GM12878 (cell line): Measurements from ENCODE around the gene RAB22A. TPM values are rescaled to one million over a fixed set of nuclear protein-coding genes. Genes with fewer than 3 reads are reported as not detected.

Source experiments
- ATAC-seq: fragments of 200-7000 bp; cut with Tn5 transposase; 3 replicates; pipeline ENCODE4 v1.9.1; 2020; ENCODE audit warnings: mild to moderate bottlenecking, moderate library complexity
- BruUV-seq: library from RNA; stranded (reverse); fragments of 400-500 nt; replicated peaks from 2 replicates; lab custom pipeline; 2021; lab: Mats Ljungman, UMichigan
- CTCF ChIA-PET: fragments of 300-600 bp; sonication (Branson Sonifier 250); formaldehyde crosslinking; extraction: SDS; loops from one replicate; lab custom pipeline; 2021; ENCODE audit warnings: inconsistent platforms; lab: Yijun Ruan, JAX
- POLR2A ChIA-PET: fragments of 350-600 bp; formaldehyde crosslinking; extraction: SDS; loops from one replicate; lab custom pipeline; 2021; ENCODE audit warnings: inconsistent platforms; lab: Charles Lee
- RAD21 ChIA-PET: fragments of 300-600 bp; sonication (Branson Sonifier 250); formaldehyde crosslinking; loops from one replicate; lab custom pipeline; 2023; ENCODE audit warnings: antibody characterized with exemption; ENCODE audit not compliant: unreplicated experiment; lab: Charles Lee
- SMC1A ChIA-PET: fragments of 300-600 bp; sonication (Branson Sonifier 250); formaldehyde crosslinking; loops from one replicate; lab custom pipeline; 2023; ENCODE audit not compliant: unreplicated experiment, uncharacterized antibody; lab: Charles Lee
- DNase-seq: peaks from one replicate; pipeline ENCODE4 v3.0.0-alpha.2; 2011; ENCODE audit warnings: low read depth, low spot score
- FAIRE-seq: peaks from 3 replicates; lab custom pipeline; 2011; peaks lifted over from hg19 to GRCh38; lab: Jason Lieb, UNC
- H2AFZ ChIP-seq: 2 replicates; pipeline ENCODE4 v1.6.0; 2011; ENCODE audit warnings: low read depth, low read length, control low read depth; ENCODE audit not compliant: control insufficient read depth
- H3K27ac ChIP-seq: 2 replicates; pipeline ENCODE4 v1.5.1; 2011; ENCODE audit warnings: control low read depth; ENCODE audit not compliant: control insufficient read depth, insufficient read depth
- H3K27me3 ChIP-seq, 2 experiments: replicated peaks in 1 of 2; 2 replicates each; pipeline versions ENCODE4 v1.6.0 to v1.6.1; 2011; ENCODE audit warnings: low read length in 1 of 2; ENCODE audit not compliant: control insufficient read depth in 2 of 2, insufficient read depth in 2 of 2
- H3K36me3 ChIP-seq, 2 experiments: 2 replicates each; pipeline ENCODE4 v1.5.1; 2011; ENCODE audit warnings: low read length in 1 of 2; ENCODE audit not compliant: control insufficient read depth in 2 of 2, insufficient read depth in 2 of 2
- H3K4me1 ChIP-seq: 2 replicates; pipeline ENCODE4 v1.6.1; 2011; ENCODE audit warnings: mild to moderate bottlenecking, low read length, moderate library complexity, mixed read lengths; ENCODE audit not compliant: control insufficient read depth, insufficient read depth
- H3K4me2 ChIP-seq: 2 replicates; pipeline ENCODE4 v1.6.0; 2011; ENCODE audit warnings: control low read depth; ENCODE audit not compliant: control insufficient read depth, insufficient read depth
- H3K4me3 ChIP-seq: fragments of 200-600 bp; sonication (generic); 2 replicates; pipeline ENCODE4 v1.5.1; 2016
- H3K79me2 ChIP-seq: 2 replicates; pipeline ENCODE4 v1.6.0; 2011; ENCODE audit warnings: low read length; ENCODE audit not compliant: control insufficient read depth, insufficient read depth
- H3K9ac ChIP-seq: 2 replicates; pipeline ENCODE4 v1.8.0; 2011; ENCODE audit warnings: low read length, control low read depth, mixed read lengths; ENCODE audit not compliant: control insufficient read depth, insufficient read depth
- H3K9me3 ChIP-seq: replicated peaks from 3 replicates; pipeline ENCODE4 v1.5.1; 2011; ENCODE audit warnings: mild to moderate bottlenecking, low read length; ENCODE audit not compliant: control insufficient read depth, insufficient read depth
- H4K20me1 ChIP-seq: 2 replicates; pipeline ENCODE4 v1.6.0; 2011; ENCODE audit not compliant: control insufficient read depth, insufficient read depth
- CBX3 ChIP-seq: fragments of 200-600 bp; sonication (generic); IDR thresholded peaks from 2 replicates; pipeline ENCODE4 v1.6.1; 2016; ENCODE audit warnings: low read depth, borderline replicate concordance
- GATAD2B ChIP-seq: fragments of 450-650 bp; conservative IDR thresholded peaks from 2 replicates; pipeline ENCODE4 v1.6.1; 2017; ENCODE audit warnings: low read depth, mild to moderate bottlenecking, moderate library complexity
- NFYA ChIP-seq: IDR thresholded peaks from 2 replicates; pipeline ENCODE4 v1.6.1; 2011; ENCODE audit warnings: low read depth, mild to moderate bottlenecking, low read length, improper control_type of control experiment, borderline replicate concordance
- NKRF ChIP-seq: fragments of 450-650 bp; conservative IDR thresholded peaks from 2 replicates; pipeline ENCODE4 v1.6.1; 2017; ENCODE audit warnings: mild to moderate bottlenecking, moderate library complexity
- PML ChIP-seq: IDR thresholded peaks from 2 replicates; pipeline ENCODE4 v1.6.1; 2012; ENCODE audit warnings: low read length, inconsistent platforms
- SIN3A ChIP-seq: IDR thresholded peaks from 2 replicates; pipeline ENCODE4 v1.6.1; 2012; ENCODE audit warnings: low read depth, low read length, improper control_type of control experiment
- YBX1 ChIP-seq: fragments of 450-650 bp; IDR thresholded peaks from 2 replicates; pipeline ENCODE4 v1.6.1; 2016; ENCODE audit warnings: antibody characterized with exemption
- WGBS: methylation state at CpG from one replicate; pipeline ENCODE4 v1.1.6; 2016; ENCODE audit warnings: low lambda C conversion rate; ENCODE audit not compliant: insufficient replicate concordance, insufficient coverage; ENCODE audit errors: missing lambda C conversion rate; 5-methylcytosine and 5-hydroxymethylcytosine counted together
- in situ Hi-C: fragments of 300-500 bp; cut with MboI; formaldehyde crosslinking; loops from 9 replicates; pipeline ENCODE4 v1.14.3; 2018; ENCODE audit warnings: mixed read lengths
- intact Hi-C: fragments of 100-400 bp; cut with micrococcal nuclease; formaldehyde crosslinking; loops from one replicate; pipeline ENCODE4 v1.14.2; 2022; ENCODE audit not compliant: unreplicated experiment
- polyA plus RNA-seq, 11 experiments: library from polyadenylated mRNA; depleted of rRNA in 4 of 11; unstranded in 6 of 11; stranded (reverse) in 5 of 11; fragments of >200 nt; fragmentation: Nextera tagmentation in 4 of 11; fragmentation: Illumina TruSeq in 1 of 11; extraction: Ambion mirVana in 4 of 11; extraction: Trizol in 1 of 11; gene quantifications; 1 replicate in 1 of 11; 2 replicates in 10 of 11; pipeline versions ENCODE4 v1.2.1 to v1.2.3, GENCODE V29; 2011 to 2016; ENCODE audit warnings: inconsistent platforms in 2 of 11, missing spikeins in 2 of 11, low read depth in 1 of 11
- total RNA-seq, 4 experiments: library from RNA; depleted of rRNA in 3 of 4; stranded (reverse); fragments of >200 nt in 3 of 4; fragmentation: Illumina TruSeq in 1 of 4; extraction: Trizol in 1 of 4; gene quantifications; 2 replicates each; pipeline versions ENCODE4 v1.2.1 to v1.2.3, GENCODE V29; 2013 to 2021

Gene RAB22A
- total and polyA plus RNA-seq, 10 of the 15 experiments (the other 5 are each of a cell fraction or from before 2014, with no cell fraction given): 2.7 to 12.0 (median 10.0) TPM

GRCh38 chr20:58268421-58268821, 41.1 kb upstream of the RAB22A start:
- ATAC-seq: no peak
- POLR2A ChIA-PET: no interaction called here
- WGBS: 95% methylated on average over 7 of the region's 7 CpGs
- CTCF ChIA-PET: no interaction called here
- no peaks in the 10 kb centered on the region for H3K79me2 ChIP-seq
- no peak overlapping the region for H3K9ac ChIP-seq
- RAD21 ChIA-PET: no interaction called here
- no peak for FAIRE-seq
- no peak overlapping the region for H3K27ac ChIP-seq
- no peaks in the 10 kb centered on the region for H4K20me1 ChIP-seq
- no peaks in the 10 kb centered on the region for H3K27me3 ChIP-seq
- intact Hi-C loops (no loop called here), in situ Hi-C loops (no loop called here)
- H3K4me2 ChIP-seq: no peak overlapping the region
- SMC1A ChIA-PET: no interaction called here
- DNase-seq: no peak
- H3K9me3 ChIP-seq: no peaks in the 10 kb centered on the region
- no TSS peak for BruUV-seq
- H3K4me3 ChIP-seq: no peak overlapping the region
- no peak overlapping the region for H2AFZ ChIP-seq
- H3K36me3 ChIP-seq: peaks cover 2 to 13% of the 10 kb centered on the region in 2 experiments
- TF ChIP-seq CBX3: no peak
- TF ChIP-seq PML: no peak
- TF ChIP-seq GATAD2B: no peak
- TF ChIP-seq SIN3A: no peak
- no peaks in the 10 kb centered on the region for H3K4me1 ChIP-seq

DNA sequence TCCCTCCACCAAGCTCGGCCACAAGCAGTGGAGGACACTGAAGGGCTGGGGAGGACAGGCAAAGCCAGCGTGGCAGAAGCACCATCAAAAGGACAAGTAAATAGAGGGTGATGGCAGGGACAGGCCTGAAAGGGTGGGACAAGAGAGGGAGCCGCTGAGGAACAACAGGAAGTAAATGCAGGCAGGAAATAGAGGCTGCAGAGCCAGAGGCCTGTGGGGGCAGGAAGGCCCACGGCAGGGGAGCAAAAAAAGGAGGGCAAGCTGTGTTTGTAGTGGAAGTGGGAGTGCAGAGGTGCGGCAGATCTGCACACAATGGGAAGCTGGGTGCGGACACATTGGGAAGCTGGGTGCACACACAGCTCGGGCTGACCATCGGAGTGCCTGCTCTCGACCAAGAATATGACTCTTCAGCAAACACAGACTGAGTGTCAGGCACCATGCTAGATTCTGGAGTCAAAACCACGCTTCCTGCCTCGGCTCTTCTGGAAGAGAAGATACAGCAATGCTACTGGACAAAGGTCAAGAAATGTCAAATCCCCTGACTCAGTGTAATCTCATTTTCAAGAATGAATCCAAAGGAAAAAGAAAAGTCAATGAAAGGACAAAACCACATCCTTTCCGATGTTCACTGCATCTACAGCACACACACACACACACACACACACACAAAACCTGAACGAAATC, 40.4 kb upstream of the RAB22A start:
- no peaks in the 10 kb centered on the region for H3K9me3 ChIP-seq
- in situ Hi-C loops (no loop called here), intact Hi-C loops (no loop called here)
- DNase-seq: no peak
- H3K79me2 ChIP-seq: no peaks in the 10 kb centered on the region
- peaks cover 2 to 13% of the 10 kb centered on the region in 2 experiments for H3K36me3 ChIP-seq
- ChIA-PET SMC1A (no interaction called here), CTCF (no interaction called here), POLR2A (no interaction called here), RAD21 (no interaction called here)
- no peak overlapping the region for H3K9ac ChIP-seq
- no peak overlapping the region for H2AFZ ChIP-seq
- FAIRE-seq: no peak
- no peak for ATAC-seq
- 89% methylated on average over 13 of the region's 13 CpGs for WGBS
- H3K4me1 ChIP-seq: no peaks in the 10 kb centered on the region
- H3K27me3 ChIP-seq: no peaks in the 10 kb centered on the region
- no peak overlapping the region for H3K4me3 ChIP-seq
- no peaks in the 10 kb centered on the region for H4K20me1 ChIP-seq
- TF ChIP-seq YBX1 (no peak), NKRF (no peak), NFYA (no peak)
- H3K4me2 ChIP-seq: no peak overlapping the region
- no TSS peak for BruUV-seq
- H3K27ac ChIP-seq: no peak overlapping the region
